Measurements from ENCODE around the gene AMBN. TPM values are rescaled to one million over a fixed set of nuclear protein-coding genes. Genes with fewer than 3 reads are reported as not detected.

AMBN gene
- total and polyA plus RNA-seq, 10 donors: not detected

GRCh38 chr4:70583952-70584834, 7.9 kb upstream of the AMBN start:
- Histone ChIP-seq H3K36me3 (no peaks in the 10 kb centered on the region), H3K27ac (no peak overlapping the region), H3K4me3 (no peak overlapping the region), H3K9me3 (no peaks in the 10 kb centered on the region), H3K4me1 (no peaks in the 10 kb centered on the region), H3K27me3 (replicated peaks in 1 of 7) (no peaks in the 10 kb centered on the region)
- whole genome bisulfite sequencing, 5 donors: 74 to 83% (median 81%) methylated on average over 9 of the region's 9 CpGs
- TF ChIP-seq POLR2A (IDR thresholded peaks at IDR 0.05): no peak
- no peak for TF ChIP-seq POLR2AphosphoS5 (IDR thresholded peaks at IDR 0.05)
- TF ChIP-seq, protein P1, sequence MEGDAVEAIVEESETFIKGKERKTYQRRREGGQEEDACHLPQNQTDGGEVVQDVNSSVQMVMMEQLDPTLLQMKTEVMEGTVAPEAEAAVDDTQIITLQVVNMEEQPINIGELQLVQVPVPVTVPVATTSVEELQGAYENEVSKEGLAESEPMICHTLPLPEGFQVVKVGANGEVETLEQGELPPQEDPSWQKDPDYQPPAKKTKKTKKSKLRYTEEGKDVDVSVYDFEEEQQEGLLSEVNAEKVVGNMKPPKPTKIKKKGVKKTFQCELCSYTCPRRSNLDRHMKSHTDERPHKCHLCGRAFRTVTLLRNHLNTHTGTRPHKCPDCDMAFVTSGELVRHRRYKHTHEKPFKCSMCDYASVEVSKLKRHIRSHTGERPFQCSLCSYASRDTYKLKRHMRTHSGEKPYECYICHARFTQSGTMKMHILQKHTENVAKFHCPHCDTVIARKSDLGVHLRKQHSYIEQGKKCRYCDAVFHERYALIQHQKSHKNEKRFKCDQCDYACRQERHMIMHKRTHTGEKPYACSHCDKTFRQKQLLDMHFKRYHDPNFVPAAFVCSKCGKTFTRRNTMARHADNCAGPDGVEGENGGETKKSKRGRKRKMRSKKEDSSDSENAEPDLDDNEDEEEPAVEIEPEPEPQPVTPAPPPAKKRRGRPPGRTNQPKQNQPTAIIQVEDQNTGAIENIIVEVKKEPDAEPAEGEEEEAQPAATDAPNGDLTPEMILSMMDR (IDR thresholded peaks at IDR 0.05 in 8 of 11, conservative IDR thresholded peaks at IDR 0.05 in 3 of 11): no peak
- intact Hi-C loops (cut with DNase I; ENCODE audit: low total_unique reads): no loop called here
- DNase-seq: no peak

DNA sequence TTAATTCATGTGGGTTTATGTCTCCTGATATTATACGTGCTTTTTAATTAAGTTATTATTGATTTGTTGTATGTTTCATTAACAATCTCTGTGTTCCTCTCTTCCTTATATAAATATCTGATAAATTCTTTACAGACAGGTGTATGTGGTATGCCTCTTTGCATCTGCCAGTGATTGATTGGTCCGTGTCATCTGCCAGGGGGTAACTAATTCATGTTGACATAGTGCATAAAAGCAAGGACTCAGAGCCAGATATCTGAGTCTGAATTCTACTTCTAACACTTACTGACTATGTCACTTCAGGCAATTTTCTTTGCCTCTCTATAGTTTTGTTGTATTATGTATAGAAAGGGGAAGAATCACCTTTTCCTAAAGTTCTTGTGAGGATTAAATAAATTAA, 5.2 kb upstream of the AMBN start:
- intact Hi-C loops (cut with DNase I; ENCODE audit: low total_unique reads): no loop called here

GRCh38 chr4:70589785-70590184, 2.3 kb upstream of the AMBN start:
- Histone ChIP-seq H3K4me3 (no peak overlapping the region), H3K4me1 (peaks cover 0 to 8% (median 0%) of the 10 kb centered on the region in 6 donors), H3K36me3 (no peaks in the 10 kb centered on the region), H3K9me3 (no peaks in the 10 kb centered on the region), H3K27me3 (replicated peaks in 1 of 7) (no peaks in the 10 kb centered on the region), H3K27ac (no peak overlapping the region)
- TF ChIP-seq, protein P1 (IDR thresholded peaks at IDR 0.05 in 8 of 11, conservative IDR thresholded peaks at IDR 0.05 in 3 of 11): no peak
- TF ChIP-seq POLR2A (IDR thresholded peaks at IDR 0.05) (no peak), POLR2AphosphoS5 (IDR thresholded peaks at IDR 0.05) (no peak)
- DNase-seq: no peak
- intact Hi-C loops (cut with DNase I; ENCODE audit: low total_unique reads): no loop called here

More for the DNA sequence above, 5.2 kb upstream of the AMBN start:
- H3K27ac ChIP-seq: no peak overlapping the region
- DNase-seq: no peak
- no peaks in the 10 kb centered on the region for H3K9me3 ChIP-seq
- peaks cover 0 to 8% (median 0%) of the 10 kb centered on the region in 6 donors for H3K4me1 ChIP-seq
- WGBS, 5 donors: 74 to 94% (median 83%) methylated on average over 2 of the region's 2 CpGs
- no peaks in the 10 kb centered on the region for H3K36me3 ChIP-seq
- TF ChIP-seq, protein P1 (IDR thresholded peaks at IDR 0.05 in 8 of 11, conservative IDR thresholded peaks at IDR 0.05 in 3 of 11): no peak
- TF ChIP-seq POLR2AphosphoS5 (IDR thresholded peaks at IDR 0.05): no peak
- TF ChIP-seq POLR2A (IDR thresholded peaks at IDR 0.05): no peak
- H3K27me3 ChIP-seq (replicated peaks in 1 of 7): no peaks in the 10 kb centered on the region
- no peak overlapping the region for H3K4me3 ChIP-seq

GRCh38 chr4:70594196-70594595, 2.1 kb downstream of the AMBN start:
- H3K27ac ChIP-seq: no peak overlapping the region
- no peak overlapping the region for H3K4me3 ChIP-seq
- intact Hi-C loops (cut with DNase I; ENCODE audit: low total_unique reads): no loop called here
- H3K27me3 ChIP-seq (replicated peaks in 1 of 7): no peaks in the 10 kb centered on the region
- TF ChIP-seq POLR2AphosphoS5 (IDR thresholded peaks at IDR 0.05) (no peak), POLR2A (IDR thresholded peaks at IDR 0.05) (no peak)
- TF ChIP-seq, protein P1 (IDR thresholded peaks at IDR 0.05 in 8 of 11, conservative IDR thresholded peaks at IDR 0.05 in 3 of 11): no peak
- peaks cover 0 to 8% (median 0%) of the 10 kb centered on the region in 6 donors for H3K4me1 ChIP-seq
- no peak for DNase-seq
- H3K9me3 ChIP-seq: no peaks in the 10 kb centered on the region
- no peaks in the 10 kb centered on the region for H3K36me3 ChIP-seq
